Neutrophil (primary cell): ENCODE results near the gene INS.

Experiments used
- H3K27ac ChIP-seq: fragments of 200-600 bp; sonication (generic); 2 replicates; pipeline ENCODE4 v1.5.1; 2016; ENCODE audit warnings: mild to moderate bottlenecking, moderate library complexity
- H3K27me3 ChIP-seq: fragments of 200-600 bp; sonication (generic); 2 replicates; pipeline ENCODE4 v1.6.0; 2016; ENCODE audit warnings: mild to moderate bottlenecking
- H3K36me3 ChIP-seq: fragments of 200-600 bp; sonication (generic); 2 replicates; pipeline ENCODE4 v1.5.1; 2017
- H3K4me1 ChIP-seq, 2 experiments: fragments of 200-600 bp in 1 of 2; sonication (generic) in 1 of 2; 1 replicate in 1 of 2; 2 replicates in 1 of 2; pipeline versions ENCODE4 v1.5.1 to v1.6.1; 2013 to 2016; ENCODE audit warnings: low read depth in 1 of 2, low read length in 1 of 2, mild to moderate bottlenecking in 1 of 2, moderate library complexity in 1 of 2; ENCODE audit not compliant: control insufficient read depth in 1 of 2, insufficient read depth in 1 of 2
- H3K4me3 ChIP-seq, 2 experiments: fragments of 200-600 bp in 1 of 2; sonication (generic) in 1 of 2; 1 replicate in 1 of 2; 2 replicates in 1 of 2; pipeline ENCODE4 v1.5.1; 2013 to 2016; ENCODE audit warnings: low read depth in 1 of 2, low read length in 1 of 2, mild to moderate bottlenecking in 1 of 2, moderate library complexity in 1 of 2
- H3K9me3 ChIP-seq: fragments of 200-600 bp; sonication (generic); 2 replicates; pipeline ENCODE4 v1.5.1; 2016
- CTCF ChIP-seq: fragments of 200-600 bp; sonication (generic); IDR thresholded peaks from 2 replicates; pipeline ENCODE4 v1.5.1; 2016; ENCODE audit warnings: antibody characterized with exemption

Gene INS

DNA sequence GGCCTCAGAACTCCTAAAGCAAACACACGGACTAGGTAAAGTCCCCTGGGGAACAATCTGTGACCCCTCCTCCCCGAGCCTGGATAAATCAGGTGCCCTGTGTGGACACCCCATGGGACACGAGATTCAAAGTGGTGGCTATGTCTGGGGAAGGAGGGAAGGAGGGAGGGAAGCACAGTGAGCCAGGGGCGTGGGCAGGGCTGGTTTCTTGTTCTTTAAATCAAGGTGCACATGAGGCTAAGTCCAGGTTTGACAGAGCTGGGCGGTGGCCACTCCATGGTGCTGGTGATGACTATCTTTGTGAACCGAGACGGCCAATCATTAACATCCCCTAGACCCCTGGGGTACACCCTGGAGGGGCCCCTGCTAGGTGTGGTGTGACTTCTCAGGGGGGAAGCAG lies 30.9 kb upstream of the INS start:
- TF ChIP-seq CTCF: no peak
- H3K27ac ChIP-seq: no peak overlapping the region
- peaks cover 5 to 10% of the 10 kb centered on the region in 2 experiments for H3K4me1 ChIP-seq

DNA sequence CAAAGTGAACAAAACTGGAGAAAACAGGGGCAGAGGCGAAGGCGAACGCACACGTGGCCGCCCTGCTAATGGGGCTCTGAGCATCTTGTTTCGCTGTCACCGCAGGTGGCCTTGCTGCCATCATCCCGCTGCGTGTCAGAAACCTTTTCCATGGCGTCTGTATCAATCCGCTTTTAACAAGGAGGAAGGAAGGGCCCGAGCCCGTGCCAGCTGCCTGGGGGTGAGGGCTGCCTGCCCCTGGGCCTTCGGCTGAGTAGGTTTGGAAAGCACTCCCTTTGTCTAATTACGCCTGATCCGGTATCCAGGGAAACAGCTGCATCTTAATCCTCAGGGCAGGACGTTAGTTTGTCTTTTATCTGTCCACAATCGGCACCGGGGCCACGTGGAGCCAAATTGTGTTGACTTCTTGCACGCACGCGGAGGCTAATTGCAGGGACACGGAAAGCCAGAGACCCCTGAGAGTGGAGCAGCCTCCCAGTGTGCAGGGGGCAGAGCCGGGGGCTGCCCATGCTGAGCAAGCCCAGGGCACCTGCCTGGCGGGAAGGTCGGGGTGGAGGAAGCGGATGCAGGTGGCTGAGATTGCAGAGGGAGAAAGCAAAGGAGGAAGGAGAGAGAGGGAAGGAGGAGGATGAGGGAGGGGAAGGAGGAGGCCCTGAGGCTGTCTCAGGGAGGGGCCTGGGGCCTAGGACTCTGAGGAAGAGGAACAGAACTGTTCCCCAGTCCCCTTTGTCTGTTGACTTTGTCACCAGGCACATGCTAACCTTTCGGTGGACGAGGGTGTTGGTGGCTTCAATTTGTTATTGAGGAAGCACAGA lies 29.9 kb upstream of the INS start:
- Histone ChIP-seq H3K36me3 (no peaks in the 10 kb centered on the region), H3K4me1 (peaks cover 5 to 10% of the 10 kb centered on the region in 2 experiments), H3K27me3 (peaks cover 34% of the 10 kb centered on the region), H3K9me3 (no peaks in the 10 kb centered on the region), H3K4me3 (no peak overlapping the region), H3K27ac (peak overlapping the region; percentile 43)
- TF ChIP-seq CTCF: no peak

More for the DNA sequence above, 30.9 kb upstream of the INS start:
- Histone ChIP-seq H3K36me3 (no peaks in the 10 kb centered on the region), H3K9me3 (no peaks in the 10 kb centered on the region), H3K4me3 (no peak overlapping the region), H3K27me3 (peaks cover 24% of the 10 kb centered on the region)

DNA sequence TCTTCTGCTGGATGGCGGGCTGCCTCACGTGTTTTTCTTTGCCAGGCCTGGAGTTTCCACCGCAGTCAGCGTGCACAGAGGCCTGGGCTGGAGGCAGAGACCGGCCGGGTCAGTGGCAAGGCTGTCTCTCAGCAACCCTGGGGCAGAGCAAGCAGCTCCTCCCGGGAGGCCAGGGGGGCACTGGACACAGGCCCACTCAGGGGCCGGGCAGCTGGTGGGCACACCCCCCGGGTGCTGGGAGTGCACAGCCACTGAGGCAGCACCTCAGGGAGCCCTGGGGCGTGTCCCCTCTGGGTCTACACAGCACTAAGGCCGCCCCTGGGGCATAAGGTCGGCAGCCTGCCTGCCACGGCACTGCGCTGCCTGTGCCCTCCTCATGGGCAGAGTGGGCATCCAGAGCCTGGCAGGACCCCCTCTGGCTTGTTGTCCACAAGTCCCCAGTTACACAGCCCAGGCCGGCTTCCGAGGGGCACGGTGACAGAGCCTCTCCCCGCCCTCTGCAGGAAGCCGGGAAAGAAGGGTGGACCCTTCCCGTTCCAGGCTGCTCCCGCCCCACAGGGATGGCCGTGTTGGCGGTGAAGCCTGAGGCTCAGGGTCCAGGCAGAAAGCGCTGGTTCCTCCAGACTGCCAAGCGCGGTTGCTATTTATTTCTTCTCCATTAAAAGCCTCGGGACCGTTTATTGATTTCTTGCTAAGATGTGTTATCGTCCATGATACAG lies 29.1 kb upstream of the INS start:
- H3K9me3 ChIP-seq: no peaks in the 10 kb centered on the region
- no peaks in the 10 kb centered on the region for H3K36me3 ChIP-seq
- H3K4me3 ChIP-seq: no peak overlapping the region
- peaks cover 42% of the 10 kb centered on the region for H3K27me3 ChIP-seq
- H3K4me1 ChIP-seq: peaks cover 5 to 10% of the 10 kb centered on the region in 2 experiments
- no peak overlapping the region for H3K27ac ChIP-seq
- TF ChIP-seq CTCF: no peak

GRCh38 chr11:2188745-2189144 lies 27.7 kb upstream of the INS start:
- Histone ChIP-seq H3K27ac (no peak overlapping the region), H3K36me3 (no peaks in the 10 kb centered on the region), H3K4me3 (no peak overlapping the region), H3K4me1 (peaks cover 5 to 10% of the 10 kb centered on the region in 2 experiments), H3K27me3 (peaks cover 54% of the 10 kb centered on the region), H3K9me3 (no peaks in the 10 kb centered on the region)
- TF ChIP-seq CTCF: no peak

DNA sequence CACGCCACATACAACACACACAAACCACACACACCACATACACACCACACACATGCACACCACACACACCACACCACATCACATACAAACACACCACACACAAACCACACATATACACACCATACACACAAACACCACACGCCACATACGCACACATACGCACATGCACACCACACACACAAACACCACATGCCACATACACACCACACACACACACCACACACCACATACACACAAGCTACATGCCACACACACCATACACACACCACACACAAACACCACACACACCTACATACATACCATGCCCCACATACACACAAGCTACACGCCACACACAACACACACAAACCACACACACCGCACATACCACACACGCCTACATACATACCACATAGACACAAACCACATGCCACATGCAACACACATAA lies 26.3 kb upstream of the INS start:
- no peak overlapping the region for H3K4me3 ChIP-seq
- H3K27me3 ChIP-seq: peaks cover 54% of the 10 kb centered on the region
- H3K9me3 ChIP-seq: no peaks in the 10 kb centered on the region
- peaks cover 5 to 10% of the 10 kb centered on the region in 2 experiments for H3K4me1 ChIP-seq
- TF ChIP-seq CTCF: no peak
- H3K36me3 ChIP-seq: no peaks in the 10 kb centered on the region
- H3K27ac ChIP-seq: no peak overlapping the region
